Heart left ventricle (tissue), 13 donors: Measurements from ENCODE around the gene CCDC188.

ENCODE experiments used
- CTCF ChIP-seq, 12 donors: fragments of 200-600 bp; sonication (generic) in 4 of 12; IDR thresholded peaks; one replicate each; pipeline versions ENCODE4 v1.5.0 to v1.8.0; 2018 to 2022; ENCODE audit warnings: antibody characterized with exemption in 12 of 12, mild to moderate bottlenecking in 5 of 12
- POLR2A ChIP-seq, 2 donors: fragments of 450-650 bp; IDR thresholded peaks; one replicate each; pipeline ENCODE4 v1.6.1; 2017; ENCODE audit warnings: antibody characterized with exemption in 2 of 2, mild to moderate bottlenecking in 2 of 2, moderate library complexity in 2 of 2
- donor health status: ischemic (EF 13 %, LVEDD 7.1; RV severe dilation, severe dysfunction).
- donor health status: DM: no; HTN: yes; CAD: no.
- donor health status: DM: no; HTN: no; CAD: no.
- donor health status: ischemic (EF 25% LVEDD 6.9; RV normal size, moderate dysfunction).
- donor health status: ischemic (EF 25% LVEDD 5.7; RV mildly dilated, moderate dysfunction).
- donor health status: ischemic (EF 35%, LVEDD 5.7; RV mildly dilated, moderate dysfunction).
- donor health status: nonischemic (EF 11% LVEDD 7.7; RV severe dilation, severe dysfunction).
- donor health status: DM: yes; HTN: yes; CAD: no.
- donor health status: PGD.
- donor health status: ischemic (EF 29% LVEDD 5.4; RV normal size, mild dysfunction).
- donor health status: nonischemic (EF 23%, LVEDD 6.1; RV moderate dilation, normal function).

- TF ChIP-seq CTCF (IDR thresholded peaks at IDR 0.05) (no peak), POLR2A (IDR thresholded peaks at IDR 0.05) (no peak)
Observed at GRCh38 chr22:20137113-20137512, 13.7 kb downstream of the CCDC188 start.
